Activated B cell treated with CpG ODN at 0.5 μM for 24 hours (primary cell): Measurements from ENCODE around the gene TFAP2A. TPM values are rescaled to one million over a fixed set of nuclear protein-coding genes. Genes with fewer than 3 reads are reported as not detected.

Experiments used
- ATAC-seq: fragments of 200-7000 bp; cut with Tn5 transposase; one replicate; pipeline ENCODE4 v1.10.0; 2021; ENCODE audit warnings: low read depth, mild to moderate bottlenecking, moderate library complexity
- CTCF ChIA-PET: fragments of 350-600 bp; sonication (Branson Sonifier 250); formaldehyde crosslinking; loops from one replicate; lab custom pipeline; 2021; ENCODE audit warnings: antibody characterized with exemption; lab: Charles Lee
- POLR2A ChIA-PET: fragments of 350-600 bp; sonication (Branson Sonifier 250); formaldehyde crosslinking; loops from one replicate; lab custom pipeline; 2021; ENCODE audit warnings: antibody characterized with exemption; lab: Charles Lee
- DNase-seq: peaks from one replicate; pipeline ENCODE4 v3.0.0; 2022
- H3K27ac Mint-ChIP-seq: one replicate; pipeline ENCODE4 v1.8.0; 2020; ENCODE audit warnings: mixed read lengths
- H3K27me3 Mint-ChIP-seq: one replicate; pipeline ENCODE4 v1.8.0; 2021; ENCODE audit warnings: mixed read lengths
- H3K36me3 Mint-ChIP-seq: one replicate; pipeline ENCODE4 v1.8.0; 2021; ENCODE audit warnings: low read depth, mixed read lengths
- H3K4me1 Mint-ChIP-seq: one replicate; pipeline ENCODE4 v1.8.0; 2021; ENCODE audit warnings: mixed read lengths
- H3K4me3 Mint-ChIP-seq: one replicate; pipeline ENCODE4 v1.8.0; 2020; ENCODE audit warnings: mild to moderate bottlenecking, mixed read lengths
- H3K9me3 Mint-ChIP-seq: one replicate; pipeline ENCODE4 v1.8.0; 2020; ENCODE audit warnings: mixed read lengths
- intact Hi-C: fragments of 100-400 bp; cut with micrococcal nuclease; formaldehyde crosslinking; loops from one replicate; pipeline ENCODE4 v1.15.1; 2024
- total RNA-seq: library from RNA; stranded (reverse); gene quantifications from 2 replicates; pipeline ENCODE4 v1.2.3, GENCODE V29; 2022
- TF ChIP-seq, protein P1 (sequence below): fragments of 200-600 bp; IDR thresholded peaks from one replicate; pipeline ENCODE4 v1.8.0; 2022; ENCODE audit warnings: antibody characterized with exemption, mild to moderate bottlenecking

TFAP2A gene
- total RNA-seq, 1 donor from 2014 or later, result not detected

DNA sequence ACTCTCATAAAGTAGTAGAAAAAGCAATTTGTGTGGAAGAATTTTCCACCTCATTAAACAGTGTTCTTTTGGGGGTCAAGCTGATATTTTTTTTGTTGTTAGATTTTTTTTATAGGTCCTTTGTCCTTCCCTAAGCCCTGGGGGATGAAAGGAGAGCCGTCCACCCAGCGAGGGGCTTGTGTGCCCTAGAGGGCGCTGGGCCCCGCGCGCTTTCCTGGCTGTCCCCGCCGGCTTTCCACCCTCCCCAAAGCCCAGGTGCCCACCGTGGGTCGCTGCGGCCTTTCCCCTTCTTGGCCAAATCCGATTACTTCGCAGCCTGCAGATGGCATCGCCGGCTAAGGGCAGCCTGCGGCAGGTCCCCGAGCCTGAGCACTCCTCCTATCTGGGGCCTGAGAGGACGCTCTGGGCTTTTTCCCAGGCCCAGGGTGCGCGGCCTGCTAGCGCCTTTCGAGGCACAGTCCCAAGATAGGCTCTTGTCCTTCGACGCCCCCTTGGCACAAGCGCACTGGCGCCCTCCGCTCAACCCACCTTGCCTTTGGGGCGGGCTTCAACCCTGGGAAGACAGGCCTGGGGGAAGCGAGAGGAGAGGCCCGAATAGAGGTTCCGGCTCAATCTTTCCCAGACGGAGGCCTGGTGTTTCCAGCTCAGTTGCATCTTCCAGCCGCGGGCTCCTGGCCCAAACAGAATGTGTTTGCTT lies 33.6 kb downstream of the TFAP2A start:
- peaks cover 3% of the 10 kb centered on the region for H3K36me3 Mint-ChIP-seq
- H3K9me3 Mint-ChIP-seq, result peaks cover 8% of the 10 kb centered on the region
- CTCF ChIA-PET, result no interaction called here
- H3K4me3 Mint-ChIP-seq, result no peak overlapping the region
- peak; percentile 14 for DNase-seq
- TF ChIP-seq, protein P1, sequence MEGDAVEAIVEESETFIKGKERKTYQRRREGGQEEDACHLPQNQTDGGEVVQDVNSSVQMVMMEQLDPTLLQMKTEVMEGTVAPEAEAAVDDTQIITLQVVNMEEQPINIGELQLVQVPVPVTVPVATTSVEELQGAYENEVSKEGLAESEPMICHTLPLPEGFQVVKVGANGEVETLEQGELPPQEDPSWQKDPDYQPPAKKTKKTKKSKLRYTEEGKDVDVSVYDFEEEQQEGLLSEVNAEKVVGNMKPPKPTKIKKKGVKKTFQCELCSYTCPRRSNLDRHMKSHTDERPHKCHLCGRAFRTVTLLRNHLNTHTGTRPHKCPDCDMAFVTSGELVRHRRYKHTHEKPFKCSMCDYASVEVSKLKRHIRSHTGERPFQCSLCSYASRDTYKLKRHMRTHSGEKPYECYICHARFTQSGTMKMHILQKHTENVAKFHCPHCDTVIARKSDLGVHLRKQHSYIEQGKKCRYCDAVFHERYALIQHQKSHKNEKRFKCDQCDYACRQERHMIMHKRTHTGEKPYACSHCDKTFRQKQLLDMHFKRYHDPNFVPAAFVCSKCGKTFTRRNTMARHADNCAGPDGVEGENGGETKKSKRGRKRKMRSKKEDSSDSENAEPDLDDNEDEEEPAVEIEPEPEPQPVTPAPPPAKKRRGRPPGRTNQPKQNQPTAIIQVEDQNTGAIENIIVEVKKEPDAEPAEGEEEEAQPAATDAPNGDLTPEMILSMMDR, result no peak
- no peak for ATAC-seq
- POLR2A ChIA-PET, result no interaction called here
- H3K27ac Mint-ChIP-seq, result no peak overlapping the region
- peaks cover 61% of the 10 kb centered on the region for H3K27me3 Mint-ChIP-seq
- intact Hi-C loops, result no loop called here
- H3K4me1 Mint-ChIP-seq, result peaks cover 3% of the 10 kb centered on the region

DNA sequence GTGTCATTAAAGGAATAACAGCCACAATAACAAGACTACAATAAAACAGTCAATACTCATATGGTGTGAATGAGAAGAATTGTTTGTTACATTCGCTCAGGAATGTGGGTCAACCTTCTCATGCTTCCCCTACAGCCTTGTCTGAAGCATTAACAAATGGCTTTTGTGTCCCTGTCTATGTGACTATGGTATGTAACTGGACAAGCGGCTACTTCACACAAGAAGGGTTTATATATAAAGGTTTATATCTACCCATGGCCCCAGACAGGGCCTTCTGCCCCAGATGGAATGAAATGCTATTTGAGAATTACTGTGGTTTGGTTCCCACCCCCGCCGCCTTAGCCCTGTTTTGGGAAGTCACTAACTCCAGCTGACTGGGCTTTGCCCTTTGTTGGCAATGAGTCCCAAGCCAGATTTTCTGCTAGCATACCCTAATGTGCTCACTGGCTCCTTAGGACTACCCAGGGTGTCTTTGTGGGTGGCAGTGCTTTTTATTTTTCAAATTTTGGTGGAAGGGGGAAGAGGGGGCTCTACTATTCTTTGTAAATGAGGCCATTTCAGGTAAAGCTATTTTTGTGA lies 39.4 kb downstream of the TFAP2A start:
- H3K4me3 Mint-ChIP-seq, result no peak overlapping the region

DNA sequence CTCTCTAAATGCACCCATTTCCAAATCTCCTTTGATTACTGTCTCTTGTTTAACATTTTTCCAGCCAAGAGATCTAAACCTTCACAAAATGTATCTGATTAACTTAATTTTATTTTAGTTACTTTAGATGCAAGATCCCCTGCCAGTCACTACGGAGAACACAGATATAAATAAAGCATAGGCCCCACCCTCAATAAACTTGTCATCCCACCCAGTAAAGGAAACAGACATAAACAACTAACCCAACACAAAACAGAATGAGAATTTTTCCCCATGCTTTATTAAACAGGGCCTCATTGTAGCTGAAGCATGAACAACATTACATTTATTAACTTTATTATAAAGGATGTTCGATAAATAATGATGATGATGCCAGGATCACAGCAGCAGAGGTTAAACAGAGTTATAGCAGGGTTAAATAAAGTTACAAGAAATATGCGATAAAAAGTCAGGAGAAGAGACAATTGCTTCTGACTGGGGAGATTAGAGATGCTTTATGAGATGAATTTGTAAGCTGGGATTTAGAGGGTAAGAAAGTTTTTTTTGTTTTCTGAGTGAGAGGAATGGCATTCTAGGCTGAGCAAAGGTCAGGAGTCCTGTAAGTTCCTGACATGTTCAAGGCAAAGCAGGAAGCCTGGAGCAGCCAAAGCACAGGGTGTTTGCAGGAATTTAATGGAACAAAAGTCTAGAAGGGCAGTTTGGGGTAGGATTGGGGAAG lies 41.1 kb downstream of the TFAP2A start:
- intact Hi-C loops, result no loop called here
- Mint-ChIP-seq H3K4me1 (no peaks in the 10 kb centered on the region), H3K36me3 (no peaks in the 10 kb centered on the region), H3K27me3 (peaks cover 24% of the 10 kb centered on the region), H3K4me3 (no peak overlapping the region), H3K27ac (no peak overlapping the region), H3K9me3 (no peaks in the 10 kb centered on the region)
- ATAC-seq (no peak), DNase-seq (no peak)
- CTCF ChIA-PET, result no interaction called here
- POLR2A ChIA-PET, result no interaction called here
- TF ChIP-seq, protein P1, result no peak

More for the DNA sequence above, 39.4 kb downstream of the TFAP2A start:
- TF ChIP-seq, protein P1, result no peak
- Mint-ChIP-seq H3K9me3 (no peaks in the 10 kb centered on the region), H3K27ac (no peak overlapping the region), H3K36me3 (no peaks in the 10 kb centered on the region), H3K4me1 (no peaks in the 10 kb centered on the region), H3K27me3 (peaks cover 26% of the 10 kb centered on the region)
- ATAC-seq, result no peak
- intact Hi-C loops, result no loop called here
- no peak for DNase-seq
- POLR2A ChIA-PET, result no interaction called here
- CTCF ChIA-PET, result no interaction called here

DNA sequence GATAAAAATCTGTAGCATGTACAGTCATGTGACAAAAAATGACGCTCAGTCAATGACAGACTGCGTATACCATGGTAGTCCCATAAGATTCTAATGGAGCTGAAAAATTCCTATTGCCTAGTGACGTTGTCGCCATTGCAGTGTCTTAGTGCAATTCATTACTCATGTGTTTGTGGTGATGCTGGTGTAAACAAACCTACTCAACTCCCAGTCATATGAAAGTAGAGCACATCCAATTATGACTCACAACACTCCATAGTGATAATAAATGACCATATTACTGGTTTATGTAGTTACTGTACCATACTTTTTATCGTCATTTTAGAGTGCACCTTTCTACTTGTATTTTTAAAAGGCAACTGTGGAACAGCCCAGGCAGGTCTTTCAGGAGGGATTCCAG lies 45.0 kb downstream of the TFAP2A start:
- DNase-seq (no peak), ATAC-seq (no peak)
- POLR2A ChIA-PET, result no interaction called here
- Mint-ChIP-seq H3K9me3 (peaks cover 2% of the 10 kb centered on the region), H3K27ac (no peak overlapping the region), H3K4me3 (no peak overlapping the region), H3K36me3 (no peaks in the 10 kb centered on the region), H3K27me3 (no peaks in the 10 kb centered on the region), H3K4me1 (no peaks in the 10 kb centered on the region)
- intact Hi-C loops, result no loop called here
- CTCF ChIA-PET, result no interaction called here
- TF ChIP-seq, protein P1, result no peak

DNA sequence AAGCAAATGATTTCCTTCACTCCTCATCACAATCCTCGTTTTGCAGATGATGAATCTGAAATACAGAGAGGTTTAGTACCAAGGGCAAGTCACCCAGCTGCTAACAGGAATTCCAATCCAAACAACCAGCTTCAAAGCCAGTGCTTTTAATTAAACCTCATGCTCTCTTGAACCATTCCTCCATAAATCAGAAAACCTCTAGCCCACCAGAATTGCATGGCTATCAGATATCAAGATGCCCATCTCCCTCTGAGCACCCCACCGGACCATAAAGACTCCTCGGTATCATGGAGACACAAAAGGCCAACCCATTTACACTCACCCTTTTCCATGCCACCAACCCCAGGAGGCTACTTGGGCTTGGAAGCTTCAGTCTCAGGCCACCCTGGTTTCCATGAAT lies 46.0 kb downstream of the TFAP2A start:
- POLR2A ChIA-PET, result no interaction called here
- Mint-ChIP-seq H3K27ac (no peak overlapping the region), H3K9me3 (peaks cover 10% of the 10 kb centered on the region), H3K27me3 (peaks cover 3% of the 10 kb centered on the region), H3K4me1 (no peaks in the 10 kb centered on the region), H3K4me3 (no peak overlapping the region), H3K36me3 (no peaks in the 10 kb centered on the region)
- ATAC-seq (no peak), DNase-seq (no peak)
- TF ChIP-seq, protein P1, result no peak
- CTCF ChIA-PET, result no interaction called here
- intact Hi-C loops, result no loop called here
